Activated T-cell treated with anti-CD3 and anti-CD28 coated beads for 24 hours (primary cell): ENCODE measurements around the gene C1orf50.
"Not testable (repeated sequence)": the region's sequence is repeated elsewhere in the genome, so short reads cannot be mapped to it uniquely, and the experiment has no call there.

Experiments
- DNase-seq: peaks from one replicate; pipeline ENCODE4 v3.0.0-alpha.2; 2020; ENCODE audit warnings: low read depth

The C1orf50 gene

GRCh38 chr1:42801832-42802473 is 34.9 kb downstream of the C1orf50 start:
- no peak for DNase-seq

GRCh38 chr1:42806171-42806570 is 39.1 kb downstream of the C1orf50 start:
- no peak for DNase-seq

GRCh38 chr1:42806593-42806992 is 39.5 kb downstream of the C1orf50 start:
- no peak for DNase-seq

GRCh38 chr1:42807056-42807668 is 40.1 kb downstream of the C1orf50 start:
- DNase-seq: no peak

GRCh38 chr1:42814815-42815214 is 47.8 kb downstream of the C1orf50 start:
- not testable (repeated sequence) for DNase-seq

- DNase-seq: no peak
Measured at GRCh38 chr1:42815941-42816584, 49.0 kb downstream of the C1orf50 start.

- peak; percentile 91 for DNase-seq
Measured at GRCh38 chr1:42816585-42817439, 49.8 kb downstream of the C1orf50 start, which contains the start of the genes ERMAP and SVBP. ERMAP (plus strand) TSS chr1:42817122; CDS start chr1:42830449, 13,327 bp downstream. SVBP (minus strand) TSS chr1:42817397; CDS start chr1:42816544, 853 bp downstream.

GRCh38 chr1:42817440-42817767 is 50.4 kb downstream of the C1orf50 start:
- no peak for DNase-seq

GRCh38 chr1:42817976-42818375 is 50.9 kb downstream of the C1orf50 start:
- no peak for DNase-seq

GRCh38 chr1:42820813-42821212 is 53.8 kb downstream of the C1orf50 start:
- DNase-seq: no peak

GRCh38 chr1:42821690-42822089 is 54.6 kb downstream of the C1orf50 start:
- DNase-seq: no peak

GRCh38 chr1:42822800-42823392 is 55.8 kb downstream of the C1orf50 start:
- DNase-seq: no peak

GRCh38 chr1:42824481-42825035 is 57.5 kb downstream of the C1orf50 start:
- DNase-seq: no peak

- no peak for DNase-seq
Measured at GRCh38 chr1:42825036-42825851, 58.2 kb downstream of the C1orf50 start.
